GM10248 (cell line): ENCODE data around the gene PCSK5.

Source experiments
- CTCF ChIA-PET: fragments of 300-600 bp; sonication (Branson Sonifier 250); formaldehyde crosslinking; extraction: SDS; loops from one replicate; lab custom pipeline; 2021; ENCODE audit warnings: antibody characterized with exemption; lab: Yijun Ruan, JAX
- POLR2A ChIA-PET: fragments of 350-650 bp; sonication (Branson Sonifier 250); formaldehyde crosslinking; extraction: SDS; loops from one replicate; lab custom pipeline; 2020; ENCODE audit warnings: antibody characterized with exemption; lab: Yijun Ruan, JAX
- DNase-seq: peaks from one replicate; pipeline ENCODE4 v3.0.0; 2012; ENCODE audit errors: extremely low spot score
- TF ChIP-seq, protein P1 (sequence below): IDR thresholded peaks from 2 replicates; pipeline ENCODE4 v1.5.1; 2012; ENCODE audit warnings: mild to moderate bottlenecking, low read depth; ENCODE audit errors: extremely low read depth, missing control alignments, control extremely low read depth

The PCSK5 gene

DNA sequence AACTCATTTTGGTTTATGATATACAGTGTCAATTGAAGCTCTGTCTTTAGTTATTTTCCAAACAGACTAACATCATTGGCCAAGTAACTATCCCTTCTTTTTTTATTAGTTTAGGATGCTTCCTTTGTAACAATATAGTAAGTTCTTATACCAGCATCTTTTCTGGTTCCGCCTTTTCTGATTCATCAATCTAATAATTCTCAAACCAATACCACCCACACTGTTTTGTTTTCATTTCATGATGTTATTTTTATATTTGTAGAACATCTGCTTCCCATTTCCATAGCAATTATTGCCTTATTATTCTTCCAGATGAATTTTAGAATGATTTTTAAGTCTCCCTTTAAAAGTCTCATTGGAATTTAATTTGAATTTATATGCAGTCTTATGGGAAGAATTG lies 285.7 kb downstream of the PCSK5 start:
- TF ChIP-seq, protein P1, sequence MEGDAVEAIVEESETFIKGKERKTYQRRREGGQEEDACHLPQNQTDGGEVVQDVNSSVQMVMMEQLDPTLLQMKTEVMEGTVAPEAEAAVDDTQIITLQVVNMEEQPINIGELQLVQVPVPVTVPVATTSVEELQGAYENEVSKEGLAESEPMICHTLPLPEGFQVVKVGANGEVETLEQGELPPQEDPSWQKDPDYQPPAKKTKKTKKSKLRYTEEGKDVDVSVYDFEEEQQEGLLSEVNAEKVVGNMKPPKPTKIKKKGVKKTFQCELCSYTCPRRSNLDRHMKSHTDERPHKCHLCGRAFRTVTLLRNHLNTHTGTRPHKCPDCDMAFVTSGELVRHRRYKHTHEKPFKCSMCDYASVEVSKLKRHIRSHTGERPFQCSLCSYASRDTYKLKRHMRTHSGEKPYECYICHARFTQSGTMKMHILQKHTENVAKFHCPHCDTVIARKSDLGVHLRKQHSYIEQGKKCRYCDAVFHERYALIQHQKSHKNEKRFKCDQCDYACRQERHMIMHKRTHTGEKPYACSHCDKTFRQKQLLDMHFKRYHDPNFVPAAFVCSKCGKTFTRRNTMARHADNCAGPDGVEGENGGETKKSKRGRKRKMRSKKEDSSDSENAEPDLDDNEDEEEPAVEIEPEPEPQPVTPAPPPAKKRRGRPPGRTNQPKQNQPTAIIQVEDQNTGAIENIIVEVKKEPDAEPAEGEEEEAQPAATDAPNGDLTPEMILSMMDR = no peak
- ChIA-PET CTCF (interaction anchor here (2.0 kb wide), 1 partner anchor 21 kb away, joined by 6 read pairs; no protein-coding TSS in a partner anchor), POLR2A (no interaction called here)
- no peak for DNase-seq

GRCh38 chr9:76177931-76178330 lies 287.5 kb downstream of the PCSK5 start:
- TF ChIP-seq, protein P1 = no peak
- ChIA-PET CTCF (no interaction called here), POLR2A (no interaction called here)
- DNase-seq = no peak

GRCh38 chr9:76180541-76180940 lies 290.1 kb downstream of the PCSK5 start:
- DNase-seq = no peak
- CTCF ChIA-PET = interaction anchor here (1.0 to 1.3 kb wide), 2 partner anchors 9 to 28 kb away, joined by 3 to 4 read pairs; no protein-coding TSS in a partner anchor
- POLR2A ChIA-PET = no interaction called here
- TF ChIP-seq, protein P1 = no peak

- DNase-seq = no peak
- CTCF ChIA-PET = interaction anchor here (1.0 to 1.3 kb wide), 3 partner anchors 8 to 29 kb away, joined by 3 to 4 read pairs (median 3); no protein-coding TSS in a partner anchor
- POLR2A ChIA-PET = no interaction called here
- TF ChIP-seq, protein P1 = no peak
These were observed 290.7 kb downstream of the PCSK5 start for GRCh38 chr9:76181020-76181641.

DNA sequence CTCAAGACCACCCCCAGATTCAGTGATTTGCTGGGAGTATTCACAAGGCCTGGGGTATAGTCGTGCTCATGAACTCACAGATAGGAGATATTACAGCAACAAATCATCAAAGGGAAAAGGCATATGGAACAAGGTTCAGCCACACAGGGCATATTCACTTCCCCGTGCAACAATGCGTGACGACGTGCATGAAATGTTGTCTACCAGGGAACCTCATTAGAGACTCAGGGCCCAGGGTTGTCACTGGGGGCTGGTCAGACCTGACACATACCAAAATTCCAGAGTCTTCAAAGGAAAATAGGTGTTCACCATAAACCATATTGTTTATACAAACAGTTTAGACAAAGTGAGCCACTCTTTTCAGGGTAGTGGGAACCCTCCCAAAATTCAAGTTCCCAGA lies 291.3 kb downstream of the PCSK5 start:
- no peak for DNase-seq
- POLR2A ChIA-PET = no interaction called here
- TF ChIP-seq, protein P1 = no peak
- CTCF ChIA-PET = interaction anchor here (1.0 kb wide), 1 partner anchor 12 kb away, joined by 3 read pairs; no protein-coding TSS in a partner anchor

- DNase-seq = no peak
- CTCF ChIA-PET = no interaction called here
- TF ChIP-seq, protein P1 = no peak
These were observed 295.0 kb downstream of the PCSK5 start for GRCh38 chr9:76185432-76185831.

More at GRCh38 chr9:76185432-76185831, 295.0 kb downstream of the PCSK5 start:
- POLR2A ChIA-PET = no interaction called here
